GM12878 (cell line): ENCODE results near the gene FBXL17. TPM values are rescaled to one million over a fixed set of nuclear protein-coding genes. Genes with fewer than 3 reads are reported as not detected.

Experiments
- ATAC-seq: fragments of 200-7000 bp; cut with Tn5 transposase; 3 replicates; pipeline ENCODE4 v1.9.1; 2020; ENCODE audit warnings: mild to moderate bottlenecking, moderate library complexity
- BruUV-seq: library from RNA; stranded (reverse); fragments of 400-500 nt; replicated peaks from 2 replicates; lab custom pipeline; 2021; lab: Mats Ljungman, UMichigan
- CTCF ChIA-PET: fragments of 300-600 bp; sonication (Branson Sonifier 250); formaldehyde crosslinking; extraction: SDS; loops from one replicate; lab custom pipeline; 2021; ENCODE audit warnings: inconsistent platforms; lab: Yijun Ruan, JAX
- POLR2A ChIA-PET: fragments of 350-600 bp; formaldehyde crosslinking; extraction: SDS; loops from one replicate; lab custom pipeline; 2021; ENCODE audit warnings: inconsistent platforms; lab: Charles Lee
- RAD21 ChIA-PET: fragments of 300-600 bp; sonication (Branson Sonifier 250); formaldehyde crosslinking; loops from one replicate; lab custom pipeline; 2023; ENCODE audit warnings: antibody characterized with exemption; ENCODE audit not compliant: unreplicated experiment; lab: Charles Lee
- SMC1A ChIA-PET: fragments of 300-600 bp; sonication (Branson Sonifier 250); formaldehyde crosslinking; loops from one replicate; lab custom pipeline; 2023; ENCODE audit not compliant: unreplicated experiment, uncharacterized antibody; lab: Charles Lee
- DNase-seq: peaks from one replicate; pipeline ENCODE4 v3.0.0-alpha.2; 2011; ENCODE audit warnings: low read depth, low spot score
- FAIRE-seq: peaks from 3 replicates; lab custom pipeline; 2011; peaks lifted over from hg19 to GRCh38; lab: Jason Lieb, UNC
- H2AFZ ChIP-seq: 2 replicates; pipeline ENCODE4 v1.6.0; 2011; ENCODE audit warnings: low read depth, low read length, control low read depth; ENCODE audit not compliant: control insufficient read depth
- H3K27ac ChIP-seq: 2 replicates; pipeline ENCODE4 v1.5.1; 2011; ENCODE audit warnings: control low read depth; ENCODE audit not compliant: control insufficient read depth, insufficient read depth
- H3K27me3 ChIP-seq, 2 experiments: replicated peaks in 1 of 2; 2 replicates each; pipeline versions ENCODE4 v1.6.0 to v1.6.1; 2011; ENCODE audit warnings: low read length in 1 of 2; ENCODE audit not compliant: control insufficient read depth in 2 of 2, insufficient read depth in 2 of 2
- H3K36me3 ChIP-seq, 2 experiments: 2 replicates each; pipeline ENCODE4 v1.5.1; 2011; ENCODE audit warnings: low read length in 1 of 2; ENCODE audit not compliant: control insufficient read depth in 2 of 2, insufficient read depth in 2 of 2
- H3K4me1 ChIP-seq: 2 replicates; pipeline ENCODE4 v1.6.1; 2011; ENCODE audit warnings: mild to moderate bottlenecking, low read length, moderate library complexity, mixed read lengths; ENCODE audit not compliant: control insufficient read depth, insufficient read depth
- H3K4me2 ChIP-seq: 2 replicates; pipeline ENCODE4 v1.6.0; 2011; ENCODE audit warnings: control low read depth; ENCODE audit not compliant: control insufficient read depth, insufficient read depth
- H3K4me3 ChIP-seq: fragments of 200-600 bp; sonication (generic); 2 replicates; pipeline ENCODE4 v1.5.1; 2016
- H3K79me2 ChIP-seq: 2 replicates; pipeline ENCODE4 v1.6.0; 2011; ENCODE audit warnings: low read length; ENCODE audit not compliant: control insufficient read depth, insufficient read depth
- H3K9ac ChIP-seq: 2 replicates; pipeline ENCODE4 v1.8.0; 2011; ENCODE audit warnings: low read length, control low read depth, mixed read lengths; ENCODE audit not compliant: control insufficient read depth, insufficient read depth
- H3K9me3 ChIP-seq: replicated peaks from 3 replicates; pipeline ENCODE4 v1.5.1; 2011; ENCODE audit warnings: mild to moderate bottlenecking, low read length; ENCODE audit not compliant: control insufficient read depth, insufficient read depth
- H4K20me1 ChIP-seq: 2 replicates; pipeline ENCODE4 v1.6.0; 2011; ENCODE audit not compliant: control insufficient read depth, insufficient read depth
- CHD1 ChIP-seq: IDR thresholded peaks from 2 replicates; pipeline ENCODE4 v1.6.1; 2012; ENCODE audit warnings: low read depth, low read length, improper control_type of control experiment
- HDGF ChIP-seq: fragments of 450-650 bp; IDR thresholded peaks from 2 replicates; pipeline ENCODE4 v1.6.1; 2016; ENCODE audit warnings: antibody characterized with exemption
- KLF5 ChIP-seq: fragments of 450-650 bp; IDR thresholded peaks from 2 replicates; pipeline ENCODE4 v1.6.1; 2014; ENCODE audit warnings: mild to moderate bottlenecking; ENCODE audit not compliant: partially characterized antibody
- RAD21 ChIP-seq: IDR thresholded peaks from 2 replicates; pipeline ENCODE4 v1.6.1; 2011; ENCODE audit warnings: mild to moderate bottlenecking, low read depth, low read length, moderate library complexity; ENCODE audit not compliant: insufficient read depth
- SIN3A ChIP-seq: IDR thresholded peaks from 2 replicates; pipeline ENCODE4 v1.6.1; 2012; ENCODE audit warnings: low read depth, low read length, improper control_type of control experiment
- SREBF2 ChIP-seq: IDR thresholded peaks from 2 replicates; pipeline ENCODE4 v1.6.1; 2012; ENCODE audit warnings: mild to moderate bottlenecking, low read length
- TARDBP ChIP-seq: IDR thresholded peaks from 2 replicates; pipeline ENCODE4 v1.6.1; 2016; ENCODE audit warnings: borderline replicate concordance
- TBL1XR1 ChIP-seq: IDR thresholded peaks from 2 replicates; pipeline ENCODE4 v1.6.1; 2012; ENCODE audit warnings: low read depth, low read length, improper control_type of control experiment
- TCF3 ChIP-seq: IDR thresholded peaks from 2 replicates; pipeline ENCODE4 v1.6.1; 2012; ENCODE audit warnings: low read depth, mild to moderate bottlenecking, low read length, borderline replicate concordance; ENCODE audit not compliant: insufficient read depth
- YBX1 ChIP-seq: fragments of 450-650 bp; IDR thresholded peaks from 2 replicates; pipeline ENCODE4 v1.6.1; 2016; ENCODE audit warnings: antibody characterized with exemption
- ZNF274 ChIP-seq: IDR thresholded peaks from one replicate; pipeline ENCODE4 v1.8.0; 2011; ENCODE audit not compliant: insufficient read length, insufficient read depth
- WGBS: methylation state at CpG from one replicate; pipeline ENCODE4 v1.1.6; 2016; ENCODE audit warnings: low lambda C conversion rate; ENCODE audit not compliant: insufficient replicate concordance, insufficient coverage; ENCODE audit errors: missing lambda C conversion rate; 5-methylcytosine and 5-hydroxymethylcytosine counted together
- in situ Hi-C: fragments of 300-500 bp; cut with MboI; formaldehyde crosslinking; loops from 9 replicates; pipeline ENCODE4 v1.14.3; 2018; ENCODE audit warnings: mixed read lengths
- intact Hi-C: fragments of 100-400 bp; cut with micrococcal nuclease; formaldehyde crosslinking; loops from one replicate; pipeline ENCODE4 v1.14.2; 2022; ENCODE audit not compliant: unreplicated experiment
- polyA plus RNA-seq, 11 experiments: library from polyadenylated mRNA; depleted of rRNA in 4 of 11; unstranded in 6 of 11; stranded (reverse) in 5 of 11; fragments of >200 nt; fragmentation: Nextera tagmentation in 4 of 11; fragmentation: Illumina TruSeq in 1 of 11; extraction: Ambion mirVana in 4 of 11; extraction: Trizol in 1 of 11; gene quantifications; 1 replicate in 1 of 11; 2 replicates in 10 of 11; pipeline versions ENCODE4 v1.2.1 to v1.2.3, GENCODE V29; 2011 to 2016; ENCODE audit warnings: inconsistent platforms in 2 of 11, missing spikeins in 2 of 11, low read depth in 1 of 11
- total RNA-seq, 4 experiments: library from RNA; depleted of rRNA in 3 of 4; stranded (reverse); fragments of >200 nt in 3 of 4; fragmentation: Illumina TruSeq in 1 of 4; extraction: Trizol in 1 of 4; gene quantifications; 2 replicates each; pipeline versions ENCODE4 v1.2.1 to v1.2.3, GENCODE V29; 2013 to 2021
- TF ChIP-seq, protein P1 (sequence below): fragments of 450-650 bp; conservative IDR thresholded peaks from 2 replicates; pipeline ENCODE4 v1.6.1; 2017; ENCODE audit warnings: mild to moderate bottlenecking, moderate library complexity
- TF ChIP-seq, protein P2 (sequence below): IDR thresholded peaks from 2 replicates; pipeline ENCODE4 v1.6.1; 2011; ENCODE audit warnings: borderline replicate concordance, low read depth, mild to moderate bottlenecking, moderate library complexity, low read length; ENCODE audit not compliant: insufficient read depth, poor library complexity, severe bottlenecking
- TF ChIP-seq, protein P3 (sequence below): fragments of 450-650 bp; IDR thresholded peaks from 2 replicates; pipeline ENCODE4 v1.6.1; 2014; ENCODE audit warnings: mild to moderate bottlenecking

FBXL17 gene
- total and polyA plus RNA-seq, 10 of the 15 experiments (the other 5 are each of a cell fraction or from before 2014, with no cell fraction given): 0.88 to 9.0 (median 4.4) TPM

DNA sequence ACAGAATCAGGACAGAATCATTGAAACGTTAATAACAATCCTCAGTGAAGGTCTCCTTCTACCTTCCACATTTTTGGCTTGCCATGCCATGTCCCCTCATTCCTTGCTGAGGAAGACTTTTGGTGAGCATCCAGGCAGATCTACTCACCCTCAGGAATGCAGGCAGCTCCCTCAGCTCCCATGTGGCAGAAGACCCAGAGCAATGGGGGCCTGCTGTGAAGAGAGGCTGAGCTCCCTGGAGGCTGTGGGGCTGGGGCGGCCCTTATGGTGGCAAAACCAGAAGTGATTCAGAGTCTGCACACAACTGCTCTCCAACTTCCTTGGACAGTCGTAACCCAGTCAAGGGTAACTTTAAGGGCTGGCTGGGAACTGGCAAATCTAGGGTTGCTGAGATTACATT lies 463.9 kb downstream of the FBXL17 start:
- ChIA-PET SMC1A (interaction anchor here (1.0 to 2.2 kb wide), 5 partner anchors 9 to 143 kb away, joined by 3 to 7 read pairs (median 4); no protein-coding TSS in a partner anchor), POLR2A (no interaction called here)

More for the DNA sequence above, 463.9 kb downstream of the FBXL17 start:
- no peaks in the 10 kb centered on the region for H3K27me3 ChIP-seq
- no TSS peak for BruUV-seq
- no peaks in the 10 kb centered on the region for H3K9me3 ChIP-seq
- TF ChIP-seq TARDBP: no peak
- no peak for TF ChIP-seq YBX1
- no peak for TF ChIP-seq KLF5
- TF ChIP-seq ZNF274: no peak
- no peak for TF ChIP-seq SREBF2
- TF ChIP-seq HDGF: no peak
- TF ChIP-seq TCF3: no peak
- TF ChIP-seq, protein P1, sequence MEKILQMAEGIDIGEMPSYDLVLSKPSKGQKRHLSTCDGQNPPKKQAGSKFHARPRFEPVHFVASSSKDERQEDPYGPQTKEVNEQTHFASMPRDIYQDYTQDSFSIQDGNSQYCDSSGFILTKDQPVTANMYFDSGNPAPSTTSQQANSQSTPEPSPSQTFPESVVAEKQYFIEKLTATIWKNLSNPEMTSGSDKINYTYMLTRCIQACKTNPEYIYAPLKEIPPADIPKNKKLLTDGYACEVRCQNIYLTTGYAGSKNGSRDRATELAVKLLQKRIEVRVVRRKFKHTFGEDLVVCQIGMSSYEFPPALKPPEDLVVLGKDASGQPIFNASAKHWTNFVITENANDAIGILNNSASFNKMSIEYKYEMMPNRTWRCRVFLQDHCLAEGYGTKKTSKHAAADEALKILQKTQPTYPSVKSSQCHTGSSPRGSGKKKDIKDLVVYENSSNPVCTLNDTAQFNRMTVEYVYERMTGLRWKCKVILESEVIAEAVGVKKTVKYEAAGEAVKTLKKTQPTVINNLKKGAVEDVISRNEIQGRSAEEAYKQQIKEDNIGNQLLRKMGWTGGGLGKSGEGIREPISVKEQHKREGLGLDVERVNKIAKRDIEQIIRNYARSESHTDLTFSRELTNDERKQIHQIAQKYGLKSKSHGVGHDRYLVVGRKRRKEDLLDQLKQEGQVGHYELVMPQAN: no peak
- TF ChIP-seq, protein P2, sequence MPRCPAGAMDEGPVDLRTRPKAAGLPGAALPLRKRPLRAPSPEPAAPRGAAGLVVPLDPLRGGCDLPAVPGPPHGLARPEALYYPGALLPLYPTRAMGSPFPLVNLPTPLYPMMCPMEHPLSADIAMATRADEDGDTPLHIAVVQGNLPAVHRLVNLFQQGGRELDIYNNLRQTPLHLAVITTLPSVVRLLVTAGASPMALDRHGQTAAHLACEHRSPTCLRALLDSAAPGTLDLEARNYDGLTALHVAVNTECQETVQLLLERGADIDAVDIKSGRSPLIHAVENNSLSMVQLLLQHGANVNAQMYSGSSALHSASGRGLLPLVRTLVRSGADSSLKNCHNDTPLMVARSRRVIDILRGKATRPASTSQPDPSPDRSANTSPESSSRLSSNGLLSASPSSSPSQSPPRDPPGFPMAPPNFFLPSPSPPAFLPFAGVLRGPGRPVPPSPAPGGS: no peak
- no peak for TF ChIP-seq RAD21
- no peak for TF ChIP-seq TBL1XR1
- no peak for TF ChIP-seq CHD1
- no peak for TF ChIP-seq SIN3A
- TF ChIP-seq, protein P3, sequence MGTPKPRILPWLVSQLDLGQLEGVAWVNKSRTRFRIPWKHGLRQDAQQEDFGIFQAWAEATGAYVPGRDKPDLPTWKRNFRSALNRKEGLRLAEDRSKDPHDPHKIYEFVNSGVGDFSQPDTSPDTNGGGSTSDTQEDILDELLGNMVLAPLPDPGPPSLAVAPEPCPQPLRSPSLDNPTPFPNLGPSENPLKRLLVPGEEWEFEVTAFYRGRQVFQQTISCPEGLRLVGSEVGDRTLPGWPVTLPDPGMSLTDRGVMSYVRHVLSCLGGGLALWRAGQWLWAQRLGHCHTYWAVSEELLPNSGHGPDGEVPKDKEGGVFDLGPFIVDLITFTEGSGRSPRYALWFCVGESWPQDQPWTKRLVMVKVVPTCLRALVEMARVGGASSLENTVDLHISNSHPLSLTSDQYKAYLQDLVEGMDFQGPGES: no peak
- TF ChIP-seq, all 136 proteins: peak for 0
- intact Hi-C loops (no loop called here), in situ Hi-C loops (no loop called here)
- Histone ChIP-seq H3K4me1 (peaks cover 11% of the 10 kb centered on the region; the same call in 1 of the 2 replicates), H4K20me1 (no peaks in the 10 kb centered on the region), H3K27ac (no peak overlapping the region), H3K9ac (no peak overlapping the region), H3K36me3 (no peaks in the 10 kb centered on the region), H3K4me2 (no peak overlapping the region), H2AFZ (no peak overlapping the region), H3K79me2 (no peaks in the 10 kb centered on the region), H3K4me3 (no peak overlapping the region)
- DNase-seq: no peak
- ATAC-seq: no peak
- FAIRE-seq: no peak
- CTCF ChIA-PET: interaction anchor here (0.6 kb wide), 2 partner anchors 85 to 213 kb away, joined by 3 read pairs; no protein-coding TSS in a partner anchor
- RAD21 ChIA-PET: no interaction called here
- 61% methylated on average over 3 of the region's 3 CpGs for WGBS
